HCT116 (cell line): ENCODE results near the gene CDS1. TPM values are rescaled to one million over a fixed set of nuclear protein-coding genes. Genes with fewer than 3 reads are reported as not detected.

ENCODE experiments used
- ATAC-seq: fragments of 200-7000 bp; cut with Tn5 transposase; 2 replicates; pipeline ENCODE4 v1.9.1; 2020; ENCODE audit warnings: mild to moderate bottlenecking, moderate library complexity
- BruUV-seq: library from RNA; stranded (reverse); fragments of 400-500 nt; replicated peaks from 2 replicates; lab custom pipeline; 2021; lab: Mats Ljungman, UMichigan
- CTCF ChIA-PET: fragments of 300-600 bp; sonication (Branson Sonifier 250); formaldehyde crosslinking; loops from one replicate; lab custom pipeline; 2021; ENCODE audit warnings: antibody characterized with exemption; lab: Charles Lee
- POLR2A ChIA-PET: fragments of 300-600, 350-600 bp; sonication (Branson Sonifier 250); formaldehyde crosslinking; loops from one replicate; lab custom pipeline; 2021; ENCODE audit warnings: antibody characterized with exemption; lab: Charles Lee
- RAD21 ChIA-PET, 2 experiments: fragments of 300-600 bp; sonication (Branson Sonifier 250); formaldehyde crosslinking; loops; one replicate each; lab custom pipeline; 2023; ENCODE audit warnings: low total read pairs in 2 of 2; ENCODE audit not compliant: uncharacterized antibody in 2 of 2, unreplicated experiment in 2 of 2, low non-redundant PET in 1 of 2; lab: Charles Lee
- DNase-seq: peaks from one replicate; pipeline ENCODE4 v3.0.0-alpha.2; 2010; ENCODE audit warnings: low read depth, low spot score
- H2AFZ ChIP-seq: fragments of 200-600 bp; shearing (Covaris generic), sonication (generic); 2 replicates; pipeline ENCODE4 v1.6.1; 2017; ENCODE audit warnings: low read depth, mixed run types, mixed read lengths, antibody characterized with exemption, low read length; ENCODE audit not compliant: poor library complexity, severe bottlenecking
- H3K27ac ChIP-seq: 2 replicates; pipeline ENCODE4 v1.5.1; 2012; ENCODE audit warnings: low read depth, low read length
- H3K27me3 ChIP-seq: fragments of 200-600 bp; sonication (generic); 2 replicates; pipeline ENCODE4 v1.6.1; 2016; ENCODE audit warnings: mixed run types, low read length, mixed read lengths; ENCODE audit not compliant: insufficient read depth
- H3K36me3 ChIP-seq, 2 experiments: fragments of 200-500 bp in 1 of 2; fragments of 200-600 bp in 1 of 2; sonication (Bioruptor generic) in 1 of 2; sonication (generic) in 1 of 2; 2 replicates each; pipeline versions ENCODE4 v1.5.1 to v1.6.1; 2014 to 2016; ENCODE audit warnings: low read length in 2 of 2, inconsistent platforms in 1 of 2, mixed read lengths in 1 of 2, mixed run types in 1 of 2; ENCODE audit not compliant: insufficient read depth in 2 of 2, control insufficient read depth in 1 of 2
- H3K4me1 ChIP-seq, 2 experiments: fragments of 200-600 bp in 1 of 2; sonication (generic) in 1 of 2; 2 replicates each; pipeline versions ENCODE4 v1.5.1 to v1.6.1; 2012 to 2017; ENCODE audit warnings: low read length in 2 of 2, inconsistent platforms in 1 of 2, mild to moderate bottlenecking in 1 of 2, mixed read lengths in 1 of 2, mixed run types in 1 of 2, moderate library complexity in 1 of 2; ENCODE audit not compliant: insufficient read depth in 2 of 2, control insufficient read depth in 1 of 2
- H3K4me2 ChIP-seq: fragments of 200-600 bp; sonication (generic); 2 replicates; pipeline ENCODE4 v1.6.1; 2017; ENCODE audit warnings: mixed run types, low read length, mixed read lengths
- H3K4me3 ChIP-seq, 2 experiments: fragments of 200-600 bp in 1 of 2; sonication (generic) in 1 of 2; replicated peaks in 1 of 2; 2 replicates each; pipeline ENCODE4 v1.5.1; 2011 to 2016; ENCODE audit warnings: low read length in 2 of 2, control low read depth in 1 of 2, low read depth in 1 of 2, mild to moderate bottlenecking in 1 of 2, mixed read lengths in 1 of 2, mixed run types in 1 of 2
- H3K79me2 ChIP-seq: fragments of 200-600 bp; sonication (generic); 2 replicates; pipeline ENCODE4 v1.6.1; 2017; ENCODE audit warnings: mild to moderate bottlenecking, mixed run types, low read length, moderate library complexity, mixed read lengths; ENCODE audit not compliant: insufficient read depth
- H3K9ac ChIP-seq: fragments of 200-600 bp; sonication (generic); 2 replicates; pipeline ENCODE4 v1.6.1; 2016; ENCODE audit warnings: low read length, mixed read lengths
- H3K9me2 ChIP-seq: fragments of 200-600 bp; sonication (generic), shearing (Covaris generic); 2 replicates; pipeline ENCODE4 v1.6.1; 2017; ENCODE audit warnings: mixed run types, mild to moderate bottlenecking, moderate library complexity; ENCODE audit not compliant: insufficient read depth
- H3K9me3 ChIP-seq, 2 experiments: fragments of 200-500 bp in 1 of 2; fragments of 200-600 bp in 1 of 2; sonication (Bioruptor generic) in 1 of 2; sonication (generic) in 1 of 2; 2 replicates each; pipeline ENCODE4 v1.6.1; 2014 to 2017; ENCODE audit warnings: low read length in 2 of 2, mixed read lengths in 2 of 2, inconsistent platforms in 1 of 2, low read depth in 1 of 2, mild to moderate bottlenecking in 1 of 2, mixed run types in 1 of 2, moderate library complexity in 1 of 2; ENCODE audit not compliant: control insufficient read depth in 1 of 2, insufficient read depth in 1 of 2
- H4K20me1 ChIP-seq: fragments of 200-600 bp; sonication (generic), shearing (Covaris generic); 2 replicates; pipeline ENCODE4 v1.6.1; 2017; ENCODE audit warnings: mixed run types, mild to moderate bottlenecking, moderate library complexity; ENCODE audit not compliant: insufficient read depth
- CBX3 ChIP-seq: IDR thresholded peaks from 2 replicates; pipeline ENCODE4 v1.6.1; 2012; ENCODE audit warnings: low read depth
- CEBPB ChIP-seq: IDR thresholded peaks from 2 replicates; pipeline ENCODE4 v1.6.1; 2012; ENCODE audit warnings: low read depth
- CTCF ChIP-seq, 3 experiments: fragments of 200-600 bp in 1 of 3; sonication (generic) in 1 of 3; IDR thresholded peaks in 2 of 3; conservative IDR thresholded peaks in 1 of 3; 2 replicates each; pipeline ENCODE4 v1.5.1; 2012 to 2017; ENCODE audit warnings: low read depth in 2 of 3, low read length in 2 of 3, antibody characterized with exemption in 1 of 3, borderline replicate concordance in 1 of 3, control low read depth in 1 of 3, mild to moderate bottlenecking in 1 of 3, mixed read lengths in 1 of 3, mixed run types in 1 of 3, moderate library complexity in 1 of 3; ENCODE audit not compliant: insufficient read depth in 1 of 3
- EGR1 ChIP-seq: IDR thresholded peaks from 2 replicates; pipeline ENCODE4 v1.6.1; 2012; ENCODE audit warnings: low read depth
- EZH2phosphoT487 ChIP-seq: fragments of 200-600 bp; IDR thresholded peaks from 2 replicates; pipeline ENCODE4 v1.6.1; 2018; ENCODE audit warnings: antibody characterized with exemption, borderline replicate concordance
- FOSL1 ChIP-seq: IDR thresholded peaks from 2 replicates; pipeline ENCODE4 v1.6.1; 2012; ENCODE audit warnings: low read depth
- JUND ChIP-seq: IDR thresholded peaks from 2 replicates; pipeline ENCODE4 v1.6.1; 2012
- POLR2AphosphoS5 ChIP-seq: IDR thresholded peaks from 2 replicates; pipeline ENCODE4 v1.6.1; 2011; ENCODE audit warnings: mild to moderate bottlenecking, low read depth, low read length, moderate library complexity
- REST ChIP-seq: IDR thresholded peaks from 2 replicates; pipeline ENCODE4 v1.6.1; 2012; ENCODE audit warnings: low read depth
- SIN3A ChIP-seq: IDR thresholded peaks from 2 replicates; pipeline ENCODE4 v1.6.1; 2012; ENCODE audit warnings: low read depth
- SP1 ChIP-seq: IDR thresholded peaks from 2 replicates; pipeline ENCODE4 v1.6.1; 2012; ENCODE audit warnings: low read depth
- TCF7L2 ChIP-seq: IDR thresholded peaks from 2 replicates; pipeline ENCODE4 v1.7.0; 2011; ENCODE audit warnings: borderline replicate concordance, inconsistent platforms; ENCODE audit not compliant: insufficient read depth, insufficient read length; ENCODE audit errors: extremely low read depth
- YY1 ChIP-seq: IDR thresholded peaks from 2 replicates; pipeline ENCODE4 v1.6.1; 2011; ENCODE audit warnings: low read length, low read depth, moderate library complexity, mild to moderate bottlenecking; ENCODE audit not compliant: insufficient replicate concordance; ENCODE audit errors: extremely low read depth
- ZBTB33 ChIP-seq: IDR thresholded peaks from 2 replicates; pipeline ENCODE4 v1.6.1; 2011; ENCODE audit warnings: mild to moderate bottlenecking, low read length, moderate library complexity; ENCODE audit not compliant: insufficient replicate concordance; ENCODE audit errors: extremely low read depth
- ZFX ChIP-seq: fragments of 450-650 bp; IDR thresholded peaks from 2 replicates; pipeline ENCODE4 v1.6.1; 2017
- ZNF274 ChIP-seq: fragments of 200-500 bp; sonication (Bioruptor generic); IDR thresholded peaks from 2 replicates; pipeline ENCODE4 v1.6.1; 2014; ENCODE audit warnings: mild to moderate bottlenecking, low read depth, low read length, inconsistent platforms
- intact Hi-C: fragments of 100-400 bp; cut with micrococcal nuclease; formaldehyde crosslinking; loops from 2 replicates; pipeline ENCODE4 v1.10.0; 2022
- total RNA-seq: library from RNA; stranded (reverse); gene quantifications from one replicate; pipeline ENCODE4 v1.2.1, GENCODE V29; 2021; ENCODE audit not compliant: unreplicated experiment
- TF ChIP-seq, protein P1 (sequence below): IDR thresholded peaks from 2 replicates; pipeline ENCODE4 v1.6.1; 2012
- TF ChIP-seq, protein P2 (sequence below): IDR thresholded peaks from 2 replicates; pipeline ENCODE4 v1.6.1; 2012

The CDS1 gene
- total RNA-seq, 1 experiment from 2014 or later: 14.6 TPM

- Histone ChIP-seq H3K9ac (no peak overlapping the region), H3K9me2 (no peaks in the 10 kb centered on the region), H3K79me2 (no peaks in the 10 kb centered on the region), H4K20me1 (no peaks in the 10 kb centered on the region), H3K4me1 (no peaks in the 10 kb centered on the region), H3K4me2 (no peak overlapping the region), H3K9me3 (no peaks in the 10 kb centered on the region), H3K36me3 (no peaks in the 10 kb centered on the region), H3K27me3 (no peaks in the 10 kb centered on the region), H3K27ac (no peak overlapping the region), H2AFZ (no peak overlapping the region), H3K4me3 (no peak overlapping the region)
- DNase-seq: no peak
- TF ChIP-seq FOSL1: no peak
- TF ChIP-seq EGR1: no peak
- no peak for TF ChIP-seq CEBPB
- no peak for TF ChIP-seq CBX3
- TF ChIP-seq EZH2phosphoT487: no peak
- TF ChIP-seq CTCF (IDR thresholded peaks at IDR 0.05 in 2 of 3, conservative IDR thresholded peaks at IDR 0.05 in 1 of 3; ENCODE audit: borderline replicate concordance in 1 of 3, insufficient read depth in 1 of 3, low read depth in 2 of 3, low read length in 2 of 3): no peak
- no peak for TF ChIP-seq POLR2AphosphoS5
- no peak for TF ChIP-seq JUND
- no peak for TF ChIP-seq ZNF274
- no peak for TF ChIP-seq ZFX
- TF ChIP-seq, protein P1, sequence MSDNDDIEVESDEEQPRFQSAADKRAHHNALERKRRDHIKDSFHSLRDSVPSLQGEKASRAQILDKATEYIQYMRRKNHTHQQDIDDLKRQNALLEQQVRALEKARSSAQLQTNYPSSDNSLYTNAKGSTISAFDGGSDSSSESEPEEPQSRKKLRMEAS: no peak
- TF ChIP-seq YY1: no peak
- TF ChIP-seq SP1: no peak
- no peak for TF ChIP-seq ZBTB33
- TF ChIP-seq SIN3A: no peak
- TF ChIP-seq REST: no peak
- TF ChIP-seq TCF7L2: no peak
- TF ChIP-seq, protein P2, sequence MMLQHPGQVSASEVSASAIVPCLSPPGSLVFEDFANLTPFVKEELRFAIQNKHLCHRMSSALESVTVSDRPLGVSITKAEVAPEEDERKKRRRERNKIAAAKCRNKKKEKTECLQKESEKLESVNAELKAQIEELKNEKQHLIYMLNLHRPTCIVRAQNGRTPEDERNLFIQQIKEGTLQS: no peak
- CTCF ChIA-PET: no interaction called here
- intact Hi-C loops: no loop called here
- POLR2A ChIA-PET: no interaction called here
- RAD21 ChIA-PET: no interaction called here
- ATAC-seq: no peak
- no TSS peak for BruUV-seq
Measured at GRCh38 chr4:84614891-84615290, 32.0 kb downstream of the CDS1 start.
